BJ (cell line): Measurements from ENCODE around the gene POLR1C. TPM values are rescaled to one million over a fixed set of nuclear protein-coding genes. Genes with fewer than 3 reads are reported as not detected.

Source experiments
- CTCF ChIA-PET: fragments of 350-600 bp; formaldehyde crosslinking; extraction: SDS; loops from one replicate; lab custom pipeline; 2021; ENCODE audit warnings: antibody characterized with exemption, inconsistent platforms; lab: Yijun Ruan, JAX
- POLR2A ChIA-PET: fragments of 300-600 bp; sonication (Branson Sonifier 250); formaldehyde crosslinking; extraction: SDS; loops from one replicate; lab custom pipeline; 2021; ENCODE audit warnings: antibody characterized with exemption; lab: Charles Lee
- DNase-seq: peaks from one replicate; pipeline ENCODE4 v3.0.0-alpha.2; 2011; ENCODE audit warnings: low read depth
- H3K27me3 ChIP-seq: 2 replicates; pipeline ENCODE4 v1.6.0; 2011; ENCODE audit warnings: low read length; ENCODE audit not compliant: control insufficient read depth, insufficient read depth
- H3K36me3 ChIP-seq: 2 replicates; pipeline ENCODE4 v1.5.1; 2011; ENCODE audit warnings: low read length; ENCODE audit not compliant: control insufficient read depth, insufficient read depth
- H3K4me3 ChIP-seq: 2 replicates; pipeline ENCODE4 v1.5.1; 2011; ENCODE audit warnings: low read depth, mild to moderate bottlenecking, control low read depth, low read length
- CTCF ChIP-seq: IDR thresholded peaks from 2 replicates; pipeline ENCODE4 v1.5.1; 2011; ENCODE audit warnings: low read depth, mild to moderate bottlenecking, control low read depth, inconsistent platforms, low read length, moderate library complexity; ENCODE audit not compliant: insufficient read depth
- polyA plus RNA-seq: library from polyadenylated mRNA; depleted of rRNA; stranded (reverse); fragments of >200 nt; gene quantifications from 2 replicates; pipeline ENCODE4 v1.2.3, GENCODE V29; 2011

The POLR1C gene
- polyA plus RNA-seq, 1 experiment: 37.5 TPM

- no peaks in the 10 kb centered on the region; the same call in 1 of the 2 replicates for H3K36me3 ChIP-seq
- DNase-seq: no peak
- H3K4me3 ChIP-seq: peak within 1 kb of the TSS; percentile 66
- TF ChIP-seq CTCF: no peak
- H3K27me3 ChIP-seq: no peaks in the 10 kb centered on the region
- ChIA-PET CTCF (interaction anchor here (0.6 to 2.0 kb wide), 7 partner anchors 16 to 297 kb away, joined by 3 to 6 read pairs (median 4); partner anchors contain the start of gene ZNF318), POLR2A (interaction anchor here (0.6 to 0.7 kb wide), 3 partner anchors 15 to 469 kb away, joined by 3 to 13 read pairs (median 4); no protein-coding TSS in a partner anchor)
Measured at GRCh38 chr6:43477235-43478007, 39.5 kb upstream of the POLR1C start, which contains the start of gene TJAP1. TJAP1 (plus strand) TSS chr6:43477570; CDS start chr6:43499002, 21,432 bp downstream.

- no peak for DNase-seq
- Histone ChIP-seq H3K27me3 (no peaks in the 10 kb centered on the region), H3K4me3 (peak overlapping the region; percentile 66), H3K36me3 (no peaks in the 10 kb centered on the region; the same call in 1 of the 2 replicates)
- TF ChIP-seq CTCF: no peak
- ChIA-PET CTCF (interaction anchor here (0.7 to 2.0 kb wide), 3 partner anchors 15 to 21 kb away, joined by 3 to 6 read pairs (median 4); no protein-coding TSS in a partner anchor), POLR2A (interaction anchor here (0.6 to 0.7 kb wide), 2 partner anchors 15 to 90 kb away, joined by 4 to 5 read pairs; no protein-coding TSS in a partner anchor)
Measured at GRCh38 chr6:43478008-43478372, 38.9 kb upstream of the POLR1C start.

GRCh38 chr6:43481075-43481474 is 35.8 kb upstream of the POLR1C start:
- H3K4me3 ChIP-seq: no peak overlapping the region
- peaks cover 1% of the 10 kb centered on the region; the same call in 1 of the 2 replicates for H3K36me3 ChIP-seq
- POLR2A ChIA-PET: no interaction called here
- no peak for DNase-seq
- CTCF ChIA-PET: interaction anchor here (1.0 to 1.2 kb wide), 2 partner anchors 12 to 15 kb away, joined by 4 to 5 read pairs; no protein-coding TSS in a partner anchor
- no peak for TF ChIP-seq CTCF
- no peaks in the 10 kb centered on the region for H3K27me3 ChIP-seq

GRCh38 chr6:43481591-43482236 is 35.2 kb upstream of the POLR1C start:
- CTCF ChIA-PET: no interaction called here
- POLR2A ChIA-PET: no interaction called here
- no peak overlapping the region for H3K4me3 ChIP-seq
- H3K36me3 ChIP-seq: peaks cover 1% of the 10 kb centered on the region; the same call in 1 of the 2 replicates
- no peak for TF ChIP-seq CTCF
- DNase-seq: no peak
- no peaks in the 10 kb centered on the region for H3K27me3 ChIP-seq

GRCh38 chr6:43488667-43489276 is 28.1 kb upstream of the POLR1C start:
- H3K36me3 ChIP-seq: peaks cover 2% of the 10 kb centered on the region; the same call in 1 of the 2 replicates
- POLR2A ChIA-PET: no interaction called here
- H3K4me3 ChIP-seq: no peak overlapping the region
- no peak for DNase-seq
- H3K27me3 ChIP-seq: no peaks in the 10 kb centered on the region
- CTCF ChIA-PET: interaction anchor here (1.0 to 9.9 kb wide), 4 partner anchors 18 to 559 kb away, joined by 3 to 136 read pairs (median 6); partner anchors contain the start of genes CNPY3 and LRRC73
- no peak for TF ChIP-seq CTCF
